NOMO-1 (cell line): ENCODE measurements around the gene TMEM208.

Source experiments
- DNase-seq, 2 experiments: peaks; one replicate each; lab custom pipeline; 2025; ENCODE audit not compliant: unreplicated experiment in 2 of 2; lab: John Stamatoyannopoulos, UW

TMEM208 gene

GRCh38 chr16:67271446-67271845 lies 44.5 kb downstream of the TMEM208 start:
- DNase-seq = no peak

- no peak for DNase-seq
These were observed 48.4 kb downstream of the TMEM208 start for GRCh38 chr16:67275321-67275720.

GRCh38 chr16:67277294-67277998 lies 50.5 kb downstream of the TMEM208 start:
- no peak for DNase-seq

- no peak for DNase-seq
These were observed 51.3 kb downstream of the TMEM208 start for GRCh38 chr16:67277999-67278772.
